Esophagus muscularis mucosa (tissue), 4 donors: Measurements from ENCODE around the gene ATP11A. TPM values are rescaled to one million over a fixed set of nuclear protein-coding genes. Genes with fewer than 3 reads are reported as not detected.

Experiments used
- DNase-seq: peaks from one replicate; pipeline ENCODE4 v3.0.0-alpha.2; 2017; ENCODE audit errors: extremely low spot score
- H3K27ac ChIP-seq, 4 donors: fragments of 200-600 bp; sonication (generic); replicated peaks in 1 of 4; 1 replicate in 3 of 4; 2 replicates in 1 of 4; pipeline ENCODE4 v1.5.1; 2016 to 2019; ENCODE audit warnings: mild to moderate bottlenecking in 1 of 4
- H3K27me3 ChIP-seq, 4 donors: fragments of 200-600 bp; sonication (generic); one replicate each; pipeline versions ENCODE4 v1.5.1 to v1.6.0; 2016 to 2019
- H3K36me3 ChIP-seq, 4 donors: fragments of 200-600 bp; sonication (generic); one replicate each; pipeline ENCODE4 v1.5.1; 2016 to 2019
- H3K4me1 ChIP-seq, 4 donors: fragments of 200-600 bp; sonication (generic); one replicate each; pipeline ENCODE4 v1.5.1; 2016 to 2019
- H3K4me3 ChIP-seq, 4 donors: fragments of 200-600 bp; sonication (generic); 1 replicate in 2 of 4; 2 replicates in 2 of 4; pipeline ENCODE4 v1.5.1; 2016 to 2019; ENCODE audit warnings: mild to moderate bottlenecking in 4 of 4, moderate library complexity in 1 of 4
- H3K9me3 ChIP-seq, 4 donors: fragments of 200-600 bp; sonication (generic); 1 replicate in 3 of 4; 2 replicates in 1 of 4; pipeline ENCODE4 v1.5.1; 2016 to 2019
- EP300 ChIP-seq: sonication (generic); formaldehyde crosslinking; IDR thresholded peaks from one replicate; pipeline ENCODE4 v1.6.1; 2017; ENCODE audit warnings: antibody characterized with exemption
- POLR2A ChIP-seq: fragments of 450-650 bp; IDR thresholded peaks from one replicate; pipeline ENCODE4 v1.6.1; 2017; ENCODE audit warnings: antibody characterized with exemption, moderate library complexity, mild to moderate bottlenecking, low read depth
- POLR2AphosphoS5 ChIP-seq, 2 donors: sonication (generic); formaldehyde crosslinking; IDR thresholded peaks; one replicate each; pipeline ENCODE4 v1.6.1; 2017; ENCODE audit warnings: antibody characterized with exemption in 2 of 2
- WGBS: methylation state at CpG from one replicate; pipeline ENCODE4 v1.1.5; 2018; 5-methylcytosine and 5-hydroxymethylcytosine counted together
- intact Hi-C: fragments of 100-400 bp; cut with DNase I; formaldehyde crosslinking; loops from one replicate; pipeline ENCODE4 v1.15.1; 2023
- total RNA-seq, 4 donors: library from RNA; depleted of rRNA; stranded (reverse); fragments of >200 nt; gene quantifications; one replicate each; pipeline versions ENCODE4 v1.1.0 to v1.2.1, GENCODE V29; 2016
- TF ChIP-seq, protein P1 (sequence below), 3 experiments: fragments of 200-600 bp in 2 of 3; fragments of 450-650 bp in 1 of 3; sonication (generic) in 2 of 3; IDR thresholded peaks; one replicate each; pipeline ENCODE4 v1.5.1; 2017 to 2019; ENCODE audit warnings: antibody characterized with exemption in 3 of 3, mild to moderate bottlenecking in 2 of 3, moderate library complexity in 1 of 3

Gene ATP11A
- total RNA-seq, 4 donors from 2014 or later, result 11.2 to 27.8 (median 14.3) TPM

- intact Hi-C loops, result no loop called here
- Histone ChIP-seq H3K27me3 (no peaks in the 10 kb centered on the region), H3K27ac (no peak overlapping the region), H3K4me3 (no peak overlapping the region), H3K9me3 (no peaks in the 10 kb centered on the region), H3K36me3 (peaks cover 17 to 90% (median 62%) of the 10 kb centered on the region in 4 donors), H3K4me1 (no peaks in the 10 kb centered on the region)
- TF ChIP-seq, protein P1, sequence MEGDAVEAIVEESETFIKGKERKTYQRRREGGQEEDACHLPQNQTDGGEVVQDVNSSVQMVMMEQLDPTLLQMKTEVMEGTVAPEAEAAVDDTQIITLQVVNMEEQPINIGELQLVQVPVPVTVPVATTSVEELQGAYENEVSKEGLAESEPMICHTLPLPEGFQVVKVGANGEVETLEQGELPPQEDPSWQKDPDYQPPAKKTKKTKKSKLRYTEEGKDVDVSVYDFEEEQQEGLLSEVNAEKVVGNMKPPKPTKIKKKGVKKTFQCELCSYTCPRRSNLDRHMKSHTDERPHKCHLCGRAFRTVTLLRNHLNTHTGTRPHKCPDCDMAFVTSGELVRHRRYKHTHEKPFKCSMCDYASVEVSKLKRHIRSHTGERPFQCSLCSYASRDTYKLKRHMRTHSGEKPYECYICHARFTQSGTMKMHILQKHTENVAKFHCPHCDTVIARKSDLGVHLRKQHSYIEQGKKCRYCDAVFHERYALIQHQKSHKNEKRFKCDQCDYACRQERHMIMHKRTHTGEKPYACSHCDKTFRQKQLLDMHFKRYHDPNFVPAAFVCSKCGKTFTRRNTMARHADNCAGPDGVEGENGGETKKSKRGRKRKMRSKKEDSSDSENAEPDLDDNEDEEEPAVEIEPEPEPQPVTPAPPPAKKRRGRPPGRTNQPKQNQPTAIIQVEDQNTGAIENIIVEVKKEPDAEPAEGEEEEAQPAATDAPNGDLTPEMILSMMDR (IDR thresholded peaks at IDR 0.05), result no peak
- TF ChIP-seq POLR2AphosphoS5 (IDR thresholded peaks at IDR 0.05) (no peak), POLR2A (no peak)
- WGBS, result 97% methylated on average over 8 of the region's 11 CpGs
- no peak for DNase-seq
Observed at GRCh38 chr13:112820318-112820717, 130.5 kb downstream of the ATP11A start.

DNA sequence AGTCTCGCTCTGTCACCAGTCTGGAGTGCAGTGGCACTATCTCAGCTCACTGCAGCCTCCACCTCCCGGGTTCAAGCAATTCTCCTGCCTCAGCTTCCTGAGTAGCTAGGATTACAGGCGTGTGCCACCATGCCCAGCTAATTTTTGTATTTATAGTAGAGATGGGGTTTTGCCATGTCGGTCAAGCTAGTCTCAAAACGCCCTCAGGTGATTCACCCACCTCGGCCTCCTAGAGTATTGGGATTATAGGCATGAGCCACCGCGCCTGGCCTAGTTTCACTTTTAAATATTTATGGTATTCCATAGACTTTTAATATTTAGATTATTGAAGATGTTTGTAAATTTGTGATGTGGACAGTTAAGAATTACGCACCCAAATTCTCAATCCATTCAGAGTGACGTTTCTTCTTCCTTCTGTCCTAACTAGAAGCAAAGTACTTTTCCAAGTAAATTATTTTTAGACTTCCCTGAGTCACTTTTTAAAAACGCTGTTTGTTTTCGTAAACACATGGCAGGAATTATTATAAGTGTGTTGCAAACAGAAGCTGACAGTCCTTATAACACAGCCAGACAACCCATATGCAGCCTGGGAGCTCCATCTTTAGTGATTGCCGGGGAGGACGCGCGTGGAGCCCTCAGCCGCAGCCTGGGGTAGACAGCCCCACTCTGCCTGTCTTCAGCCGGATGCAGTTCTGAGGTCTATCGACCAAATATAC lies 131.7 kb downstream of the ATP11A start:
- intact Hi-C loops, result no loop called here
- Histone ChIP-seq H3K27me3 (no peaks in the 10 kb centered on the region), H3K27ac (no peak overlapping the region), H3K4me3 (no peak overlapping the region), H3K36me3 (peaks cover 23 to 90% (median 67%) of the 10 kb centered on the region in 4 donors), H3K4me1 (no peaks in the 10 kb centered on the region), H3K9me3 (no peaks in the 10 kb centered on the region)
- no peak for DNase-seq
- WGBS, result 92% methylated on average over 19 of the region's 19 CpGs
- TF ChIP-seq, protein P1 (IDR thresholded peaks at IDR 0.05), result no peak
- TF ChIP-seq EP300, result no peak
- no peak for TF ChIP-seq POLR2A
- no peak for TF ChIP-seq POLR2AphosphoS5 (IDR thresholded peaks at IDR 0.05)

DNA sequence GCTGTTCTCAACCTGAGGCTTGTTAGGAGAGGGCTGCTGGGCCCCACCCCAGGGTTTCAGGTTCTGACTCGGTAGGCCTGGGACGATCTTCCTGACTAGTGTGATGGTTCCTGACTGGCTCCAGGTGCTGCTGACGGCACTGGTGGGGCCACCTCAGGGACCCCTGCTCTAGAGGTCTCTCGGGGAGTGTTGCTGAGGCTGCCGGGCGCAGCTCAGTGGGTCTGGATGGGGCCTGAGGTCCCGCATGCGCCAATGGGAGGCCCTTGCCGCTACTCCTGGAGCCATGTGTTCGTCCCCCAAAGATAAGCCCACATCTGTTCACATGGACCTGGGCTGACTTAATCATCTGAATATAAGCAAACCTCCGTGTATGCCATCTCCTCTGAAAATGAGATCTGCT lies 133.0 kb downstream of the ATP11A start:
- Histone ChIP-seq H3K27ac (no peak overlapping the region), H3K36me3 (peaks cover 32 to 90% (median 73%) of the 10 kb centered on the region in 4 donors), H3K9me3 (no peaks in the 10 kb centered on the region), H3K27me3 (no peaks in the 10 kb centered on the region), H3K4me3 (no peak overlapping the region), H3K4me1 (no peaks in the 10 kb centered on the region)
- DNase-seq, result no peak
- intact Hi-C loops, result no loop called here
- TF ChIP-seq POLR2A (no peak), EP300 (no peak), POLR2AphosphoS5 (IDR thresholded peaks at IDR 0.05) (no peak)
- TF ChIP-seq, protein P1 (IDR thresholded peaks at IDR 0.05), result no peak
- WGBS, result 94% methylated on average over 6 of the region's 11 CpGs

GRCh38 chr13:112824429-112824828 lies 134.6 kb downstream of the ATP11A start:
- DNase-seq, result no peak
- Histone ChIP-seq H3K36me3 (peaks cover 32 to 90% (median 77%) of the 10 kb centered on the region in 4 donors), H3K9me3 (no peaks in the 10 kb centered on the region), H3K27ac (no peak overlapping the region), H3K4me3 (no peak overlapping the region), H3K4me1 (no peaks in the 10 kb centered on the region), H3K27me3 (no peaks in the 10 kb centered on the region)
- 86% methylated on average over 10 of the region's 10 CpGs for WGBS
- TF ChIP-seq EP300 (no peak), POLR2AphosphoS5 (IDR thresholded peaks at IDR 0.05) (no peak), POLR2A (no peak)
- TF ChIP-seq, protein P1 (IDR thresholded peaks at IDR 0.05), result no peak
- intact Hi-C loops, result no loop called here
